ENCODE data around the gene PLCH1.

- 0 out of 2 replicates have a peak, but pooled peaks have one; percentile 4 for TF ChIP-seq CTCF (conservative IDR thresholded peaks at IDR 0.05)
- no peak for TF ChIP-seq ZFX (IDR thresholded peaks at IDR 0.05)
These were observed 323.9 kb downstream of the PLCH1 start for GRCh38 chr3:155420881-155421486.

Measured in C4-2B (cell line).